NCI-H82 treated with DMSO at 0.1 percent for 48 hours (cell line): Measurements from ENCODE around the gene PLPP2.

Experiments
- DNase-seq: peaks from one replicate; lab custom pipeline; 2025; ENCODE audit not compliant: unreplicated experiment; lab: John Stamatoyannopoulos, UW

The PLPP2 gene

DNA sequence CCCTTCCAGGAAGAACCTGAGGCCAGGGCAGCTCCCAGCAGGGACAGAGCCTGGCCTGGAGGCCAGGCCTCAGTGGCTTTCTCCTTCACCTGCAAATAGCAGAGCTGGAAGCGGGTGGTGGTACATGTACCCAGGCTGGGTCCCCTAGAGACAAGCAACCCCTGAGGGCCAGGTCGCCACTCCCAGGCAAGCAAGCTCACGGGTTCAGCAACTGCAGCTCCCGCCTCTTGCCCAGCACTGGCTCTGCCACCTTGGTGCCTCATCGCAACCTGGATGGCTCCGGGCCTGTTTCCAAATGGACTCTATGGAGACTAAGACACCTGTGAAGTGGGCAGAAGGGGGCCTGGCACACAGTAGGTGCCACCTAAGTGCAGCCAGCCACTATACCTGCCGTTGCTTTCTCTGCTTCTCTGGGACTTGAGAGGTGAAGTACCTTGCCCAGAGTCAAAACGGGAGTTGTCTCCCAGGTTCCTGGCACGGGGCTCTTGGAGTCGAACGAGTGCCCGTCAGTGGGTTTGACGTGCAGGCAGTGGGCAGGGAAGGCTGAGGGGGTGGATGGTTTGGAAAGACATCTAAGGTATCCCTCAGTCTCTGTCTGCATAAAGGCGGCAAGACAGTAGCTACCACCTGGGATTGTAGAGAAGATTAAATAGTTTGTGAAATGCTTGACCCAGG is 2.4 kb upstream of the PLPP2 start:
- no peak for DNase-seq

DNA sequence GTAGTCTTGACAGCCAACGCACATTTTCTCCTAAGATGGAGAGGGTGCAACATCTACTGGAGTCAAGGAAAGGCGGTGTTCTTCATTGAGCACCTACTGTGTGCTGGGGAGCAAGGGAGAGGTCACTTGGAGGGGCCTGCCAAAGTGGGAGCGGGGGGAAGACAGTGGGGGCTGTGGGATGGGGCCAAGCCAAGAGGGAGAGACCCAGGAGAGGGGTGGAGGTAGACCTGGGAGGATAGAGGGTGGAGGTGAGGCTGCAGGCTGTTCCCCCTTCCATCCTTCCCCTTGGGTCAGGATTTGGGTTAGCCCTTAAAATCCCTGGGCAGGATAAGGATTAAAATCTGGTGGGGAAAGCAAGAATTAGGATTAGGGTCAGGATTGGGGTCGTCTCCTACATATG is 1.7 kb upstream of the PLPP2 start:
- DNase-seq: no peak

DNA sequence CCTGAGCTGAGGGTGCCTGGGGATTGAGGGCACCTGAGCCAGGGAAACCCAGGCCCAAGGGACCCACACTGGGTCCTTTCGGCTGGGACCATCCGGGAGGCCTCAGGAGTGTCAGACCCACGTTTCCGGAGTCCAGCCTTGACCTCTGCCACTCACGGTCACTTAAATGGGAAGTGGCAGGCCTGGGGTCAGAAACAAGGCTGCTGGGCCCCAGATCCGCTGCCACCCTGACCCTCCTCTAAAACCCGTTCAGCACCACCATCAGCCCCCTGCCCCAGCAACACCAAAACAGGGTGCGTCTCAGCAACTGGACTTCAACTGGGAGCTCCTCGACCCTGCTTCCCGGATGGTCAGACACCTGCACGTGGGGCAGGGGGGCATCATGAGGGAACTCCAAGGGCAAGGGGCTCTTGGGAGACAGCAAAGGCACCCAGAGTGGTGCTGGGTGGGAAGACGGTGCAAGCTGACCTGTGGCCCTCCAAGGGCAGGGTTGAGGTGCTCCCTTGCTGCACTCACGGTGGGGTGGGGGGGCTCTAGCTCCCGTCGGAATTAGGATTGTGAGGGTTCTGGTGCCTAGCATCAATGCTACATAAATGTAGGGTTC is 1.2 kb upstream of the PLPP2 start:
- no peak for DNase-seq

DNA sequence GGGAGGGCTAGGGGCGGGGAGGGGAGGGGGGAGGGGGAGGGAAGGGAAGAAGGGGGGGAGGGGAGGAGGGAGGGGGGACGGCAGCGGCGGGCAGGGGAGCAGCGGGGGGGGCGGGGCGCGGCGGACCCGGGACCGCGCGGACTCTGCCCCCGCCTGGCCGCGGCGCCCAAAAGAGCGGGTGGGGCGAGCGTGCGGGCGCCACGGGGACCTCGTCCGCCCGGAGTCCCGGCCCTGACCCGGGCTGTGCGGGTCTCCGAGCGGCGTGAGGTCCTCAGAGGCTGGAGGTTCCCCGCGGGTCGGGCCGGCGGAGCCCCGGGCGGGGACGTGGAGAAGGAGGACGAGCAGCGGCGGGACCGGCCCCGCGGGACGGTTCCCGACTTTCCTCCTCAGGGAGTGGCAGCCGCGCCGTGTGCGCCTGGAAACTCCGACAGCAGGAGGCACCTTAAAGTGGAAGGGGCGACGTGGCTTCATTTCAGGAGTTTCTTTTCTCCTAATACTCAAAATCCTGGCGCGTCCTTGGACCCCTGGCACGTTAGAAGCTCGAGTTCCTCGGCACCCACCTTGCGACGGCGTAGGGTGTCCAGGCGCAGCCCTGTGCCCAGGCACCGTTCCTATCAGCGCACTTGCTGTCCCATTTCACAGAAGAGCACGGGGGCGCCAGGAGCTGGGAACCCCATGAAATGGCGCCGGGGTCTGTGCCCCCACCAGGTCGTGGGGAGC is 518 bp upstream of the PLPP2 start:
- DNase-seq: no peak

GRCh38 chr19:290372-291005 is 714 bp downstream of the PLPP2 start:
- no peak for DNase-seq

- no peak for DNase-seq
Measured at GRCh38 chr19:289651-290371, 1.4 kb downstream of the PLPP2 start.

DNA sequence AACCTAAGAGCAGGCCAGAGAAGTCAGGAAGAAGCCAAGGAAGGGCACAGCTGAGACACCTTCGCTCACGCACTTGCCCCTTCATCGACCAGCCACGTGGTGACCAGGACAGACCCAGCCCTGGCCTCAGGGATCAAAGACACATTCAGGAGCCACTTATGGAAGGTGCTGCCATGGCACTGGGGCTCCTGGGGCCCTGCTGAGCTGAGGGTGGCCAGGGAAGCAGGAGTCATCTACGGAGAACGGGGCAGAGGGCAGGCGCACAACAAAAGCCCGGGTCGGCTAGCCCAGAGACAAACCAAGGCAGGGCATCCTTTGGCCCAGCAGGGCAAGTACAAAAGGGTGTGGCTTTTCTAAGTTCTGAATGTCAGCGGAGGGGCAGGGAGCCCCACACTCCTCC is 2.3 kb downstream of the PLPP2 start:
- DNase-seq: no peak

DNA sequence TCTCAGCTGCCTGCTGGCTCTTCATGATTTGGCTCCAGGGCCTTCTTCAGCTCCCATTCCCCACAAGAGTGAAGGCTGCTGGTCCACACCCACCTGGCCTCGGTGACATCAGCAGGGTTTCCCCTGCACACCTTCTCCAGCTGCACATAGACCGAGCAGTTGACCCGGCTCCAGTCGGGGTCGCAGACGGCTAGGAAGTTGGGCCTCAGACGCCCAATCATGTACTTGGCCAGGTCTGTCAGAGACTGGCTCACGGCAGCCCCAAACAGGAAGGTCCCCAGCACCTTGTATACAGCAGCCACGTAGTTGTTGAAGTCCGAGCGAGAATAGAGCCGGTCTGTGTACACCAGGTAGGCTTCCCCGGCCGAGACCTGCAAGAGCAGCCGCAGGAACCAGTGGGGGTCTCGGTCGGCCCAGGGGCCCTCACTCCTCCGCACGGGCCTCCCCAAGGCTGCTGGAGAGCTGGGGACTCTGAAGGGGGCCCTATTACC is 3.8 kb downstream of the PLPP2 start:
- no peak for DNase-seq

- no peak for DNase-seq
Measured at GRCh38 chr19:283395-283794, 7.8 kb downstream of the PLPP2 start.

DNA sequence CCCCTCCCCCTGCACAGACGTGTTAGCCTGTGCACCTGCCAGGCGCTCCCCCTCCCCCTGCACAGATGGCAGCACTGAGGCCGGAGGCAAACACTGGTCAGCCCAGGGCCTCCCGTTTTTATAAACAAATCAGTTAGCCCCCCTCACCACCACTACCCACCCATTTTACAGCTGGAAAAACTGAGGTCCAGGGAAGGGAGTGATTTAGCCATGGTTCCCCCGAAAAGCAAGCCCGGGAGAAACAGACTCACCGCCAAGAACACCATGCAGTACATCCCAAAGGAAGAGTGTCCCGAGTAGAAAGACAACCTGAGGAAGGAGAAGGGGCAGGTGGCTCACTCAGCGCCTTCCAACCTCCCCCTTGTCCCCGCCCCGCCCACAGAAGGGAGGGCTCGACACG is 8.7 kb downstream of the PLPP2 start:
- no peak for DNase-seq

GRCh38 chr19:281992-282391 is 9.2 kb downstream of the PLPP2 start:
- no peak for DNase-seq

DNA sequence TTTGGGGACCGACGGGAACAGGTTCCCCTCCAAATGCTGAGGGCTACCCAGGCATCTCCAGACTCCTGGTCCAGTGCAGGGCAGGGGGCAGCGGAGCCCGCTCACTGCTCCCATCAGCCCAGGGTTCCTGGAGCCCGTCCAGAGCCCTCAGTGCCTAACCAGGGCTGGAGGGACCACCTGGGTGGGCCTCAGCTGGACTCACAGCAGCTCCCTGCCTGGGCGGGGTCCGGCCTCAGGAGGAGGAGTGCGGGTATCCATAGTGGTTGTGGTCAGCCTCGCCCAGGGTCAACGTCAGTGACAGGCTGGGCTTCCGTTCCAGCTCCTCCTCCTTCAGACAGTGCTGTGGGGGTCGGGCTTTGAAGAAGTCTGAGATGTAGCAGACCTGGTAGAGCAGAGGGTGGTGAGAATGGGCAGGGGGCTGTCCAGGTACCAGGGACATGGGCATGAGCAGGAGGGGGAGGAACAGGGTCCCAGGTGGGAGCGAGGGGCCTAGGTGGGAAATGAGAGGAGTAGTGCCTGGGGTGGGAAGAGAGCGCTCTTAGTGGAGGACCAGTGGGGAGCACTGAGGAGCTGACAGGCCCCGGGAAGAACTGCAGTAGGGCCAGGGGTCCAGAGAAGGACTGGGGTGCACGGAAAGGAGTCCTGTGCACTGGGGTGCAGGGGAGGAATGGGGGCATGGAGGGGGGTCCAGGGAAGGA is 9.9 kb downstream of the PLPP2 start:
- DNase-seq: no peak

DNA sequence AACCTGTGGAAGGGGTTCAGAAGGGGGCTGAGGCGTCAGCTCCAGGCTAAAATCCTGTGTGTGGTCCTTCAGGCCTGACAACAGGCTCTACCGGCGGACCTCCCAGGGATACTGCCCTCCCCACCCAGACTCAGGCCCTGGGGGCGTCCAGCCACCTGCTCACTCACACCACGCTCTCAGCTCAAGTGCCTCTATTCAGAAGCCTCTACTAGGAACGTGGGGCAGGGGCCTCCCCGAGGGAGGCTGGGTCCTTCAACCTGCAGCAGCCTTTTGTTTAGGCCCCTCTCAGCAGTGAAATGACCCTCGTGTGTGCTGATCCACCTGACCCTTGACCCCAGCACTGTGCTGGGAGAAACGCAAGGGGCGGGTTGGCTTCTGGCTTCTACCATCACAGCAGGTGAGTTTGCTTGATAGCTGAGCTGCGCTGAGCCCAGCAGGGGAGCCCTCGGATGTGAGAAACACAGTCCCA is 10.6 kb downstream of the PLPP2 start:
- DNase-seq: no peak

GRCh38 chr19:279656-280055 is 11.5 kb downstream of the PLPP2 start:
- DNase-seq: no peak

- no peak for DNase-seq
Measured at GRCh38 chr19:279231-279630, 12.0 kb downstream of the PLPP2 start.

GRCh38 chr19:277581-278165 is 13.5 kb downstream of the PLPP2 start:
- DNase-seq: no peak

DNA sequence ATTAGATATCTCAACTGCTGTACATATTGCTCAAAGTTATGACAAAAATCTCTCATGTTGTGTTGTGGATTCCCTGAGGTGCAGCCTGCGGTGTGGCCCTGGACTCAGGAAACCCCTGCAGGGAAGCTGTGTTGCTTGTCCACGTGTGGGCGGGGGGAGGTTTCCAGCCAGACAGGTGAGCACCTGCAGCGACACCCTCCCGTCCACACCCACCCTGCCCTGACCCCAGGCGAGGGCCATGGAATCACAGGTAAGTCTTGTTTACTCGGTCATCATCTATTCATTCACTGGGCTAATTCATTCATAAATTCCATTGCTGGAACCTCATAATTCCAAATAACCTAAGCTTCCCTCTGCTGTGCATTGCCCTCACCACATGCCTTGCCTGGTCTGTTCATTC is 14.1 kb downstream of the PLPP2 start:
- DNase-seq: no peak

DNA sequence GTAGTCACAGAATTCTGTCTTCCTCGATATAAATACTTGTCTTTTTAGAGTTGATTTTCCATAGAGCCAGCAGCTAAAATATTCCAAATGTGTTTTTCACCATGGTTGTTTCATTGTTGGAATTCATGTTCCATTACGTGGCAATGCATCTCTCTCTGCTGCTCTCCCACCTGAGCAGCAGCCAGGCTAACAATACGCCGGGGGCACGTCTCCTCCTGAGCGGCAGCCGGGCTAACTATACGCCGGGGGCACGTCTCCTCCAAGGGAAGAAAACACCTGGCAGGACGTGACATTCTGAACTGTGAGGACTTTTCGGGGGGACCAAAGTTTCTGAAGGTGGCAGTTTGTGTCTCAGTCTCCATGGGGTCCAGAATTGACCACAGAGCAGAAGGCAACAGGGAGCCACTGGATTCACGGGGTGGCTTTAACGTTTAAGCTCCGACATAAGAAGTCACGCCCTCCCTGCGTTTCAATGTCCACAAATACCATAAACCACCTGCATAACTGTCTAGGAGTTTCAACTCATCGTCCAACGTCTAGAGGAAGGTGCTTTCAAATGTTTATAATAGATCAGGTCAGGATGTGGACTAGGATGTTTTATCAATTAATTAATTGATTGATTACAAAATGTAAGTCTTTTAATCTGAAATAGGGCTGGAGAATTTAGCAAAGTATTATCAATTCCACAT is 15.1 kb downstream of the PLPP2 start:
- DNase-seq: no peak

DNA sequence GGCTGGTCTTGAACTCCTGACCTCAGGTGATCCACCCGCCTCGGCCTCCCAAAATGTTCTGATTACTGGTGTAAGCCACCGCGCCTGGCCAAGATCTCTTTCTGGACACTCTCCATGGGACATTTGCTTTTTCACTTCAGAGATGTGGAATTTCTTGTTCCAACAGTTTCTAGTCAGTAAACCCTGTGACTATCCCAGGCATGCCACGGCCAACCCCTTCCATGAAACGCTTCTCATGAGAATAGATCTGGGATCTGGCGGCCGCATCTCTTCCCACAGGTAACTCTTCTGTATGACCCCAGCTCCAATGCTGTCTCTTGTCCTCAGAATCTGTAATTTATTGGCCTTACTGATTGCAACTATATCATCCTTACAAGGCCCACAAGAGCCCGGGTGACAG is 16.2 kb downstream of the PLPP2 start:
- no peak for DNase-seq

- no peak for DNase-seq
Measured at GRCh38 chr19:273393-273792, 17.8 kb downstream of the PLPP2 start.
